GM21447 (cell line): ENCODE data around the gene B3GNT9.

Source experiments
- ATAC-seq: cut with Tn5 transposase; IDR thresholded peaks from one replicate; pipeline ENCODE4 v1.9.1; 2021; ENCODE audit not compliant: unreplicated experiment

The B3GNT9 gene

GRCh38 chr16:67169011-67169451 is 18.2 kb upstream of the B3GNT9 start:
- ATAC-seq, result no peak

- no peak for ATAC-seq
Measured at GRCh38 chr16:67167588-67167987, 16.8 kb upstream of the B3GNT9 start.

- no peak for ATAC-seq
Measured at GRCh38 chr16:67166598-67167168, 15.9 kb upstream of the B3GNT9 start.

- no peak for ATAC-seq
Measured at GRCh38 chr16:67166110-67166547, 15.3 kb upstream of the B3GNT9 start.

GRCh38 chr16:67165121-67166078 is 14.6 kb upstream of the B3GNT9 start:
- ATAC-seq, result no peak

GRCh38 chr16:67164599-67165061 is 13.8 kb upstream of the B3GNT9 start, which contains the start of gene HSF4:
HSF4 (plus strand) TSS chr16:67164745; CDS start chr16:67164812, 67 bp downstream.
- no peak for ATAC-seq

- no peak for ATAC-seq
Measured at GRCh38 chr16:67163999-67164558, 13.3 kb upstream of the B3GNT9 start.

GRCh38 chr16:67163164-67163998 is 12.6 kb upstream of the B3GNT9 start:
- no peak for ATAC-seq

GRCh38 chr16:67162506-67163163 is 11.8 kb upstream of the B3GNT9 start:
- ATAC-seq, result no peak

- no peak for ATAC-seq
Measured at GRCh38 chr16:67161595-67162058, 10.8 kb upstream of the B3GNT9 start.

GRCh38 chr16:67158637-67159600 is 8.1 kb upstream of the B3GNT9 start:
- ATAC-seq, result peak; percentile 43

- ATAC-seq, result no peak
Measured at GRCh38 chr16:67157892-67158635, 7.3 kb upstream of the B3GNT9 start.

- ATAC-seq, result no peak
Measured at GRCh38 chr16:67157106-67157748, 6.4 kb upstream of the B3GNT9 start.

- ATAC-seq, result no peak
Measured at GRCh38 chr16:67156143-67156844, 5.5 kb upstream of the B3GNT9 start.

GRCh38 chr16:67155295-67156142 is 4.7 kb upstream of the B3GNT9 start:
- ATAC-seq, result no peak

- ATAC-seq, result no peak
Measured at GRCh38 chr16:67154578-67155294, 3.9 kb upstream of the B3GNT9 start.
